GOT3 (cell line): ENCODE results near the gene KRTAP29-1.

Experiments used
- DNase-seq: peaks from one replicate; lab custom pipeline; 2025; ENCODE audit warnings: mixed read lengths; lab: John Stamatoyannopoulos, UW

Gene KRTAP29-1

GRCh38 chr17:41327411-41328120 is 24.9 kb upstream of the KRTAP29-1 start:
- DNase-seq = no peak

GRCh38 chr17:41326173-41327145 is 23.8 kb upstream of the KRTAP29-1 start:
- no peak for DNase-seq

- no peak for DNase-seq
Measured at GRCh38 chr17:41325611-41326010, 23.0 kb upstream of the KRTAP29-1 start.

GRCh38 chr17:41325126-41325525 is 22.5 kb upstream of the KRTAP29-1 start:
- no peak for DNase-seq

GRCh38 chr17:41324180-41325075 is 21.8 kb upstream of the KRTAP29-1 start:
- DNase-seq = no peak

DNA sequence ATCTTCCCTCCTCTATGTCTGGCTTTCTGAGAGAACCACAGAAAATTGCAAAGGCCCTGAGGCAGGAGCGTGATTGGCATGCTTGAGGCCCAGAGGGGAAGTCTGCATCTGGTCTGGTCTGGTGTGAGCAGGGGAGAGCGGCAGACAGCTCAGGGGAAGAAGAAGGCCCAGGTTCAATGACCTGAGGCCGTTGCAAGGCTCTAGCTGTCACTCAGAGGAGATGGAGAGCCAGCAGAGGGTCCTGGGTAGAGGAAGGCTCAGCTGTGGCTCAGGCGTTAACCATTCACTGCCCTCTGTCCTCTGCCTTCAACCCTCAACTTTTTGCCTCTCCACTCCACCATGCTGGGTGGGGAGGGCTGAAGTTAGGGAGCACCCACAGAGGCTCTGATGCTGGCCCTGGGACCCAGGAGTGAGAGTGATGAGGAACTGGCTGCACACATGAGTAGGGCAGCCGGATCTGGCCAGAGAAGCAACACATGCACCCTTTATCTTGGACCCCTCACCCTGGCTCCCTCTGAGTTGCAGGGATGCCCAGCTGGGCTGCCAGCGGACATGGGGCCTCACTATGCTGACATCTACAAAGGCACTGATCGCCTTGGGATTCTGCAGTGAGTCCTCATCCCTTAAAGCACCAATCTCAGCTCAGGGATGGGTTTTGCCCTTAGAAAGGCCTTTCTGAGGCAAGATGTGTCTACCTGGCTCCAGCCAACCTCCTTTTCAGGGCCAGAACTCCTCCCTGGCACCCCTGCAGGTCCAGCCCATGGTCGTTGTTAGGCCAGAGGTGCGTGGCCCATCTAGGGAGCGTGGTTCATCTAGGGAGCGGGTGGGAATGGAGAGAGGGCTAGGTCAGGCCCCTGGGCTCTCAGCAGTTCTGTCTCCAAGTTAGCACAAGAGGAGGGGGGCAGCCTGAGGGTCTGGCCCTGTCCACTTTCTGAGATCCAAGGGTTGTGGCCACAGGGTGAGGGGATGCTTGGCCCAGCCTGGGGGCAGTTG is 20.5 kb upstream of the KRTAP29-1 start:
- no peak for DNase-seq

DNA sequence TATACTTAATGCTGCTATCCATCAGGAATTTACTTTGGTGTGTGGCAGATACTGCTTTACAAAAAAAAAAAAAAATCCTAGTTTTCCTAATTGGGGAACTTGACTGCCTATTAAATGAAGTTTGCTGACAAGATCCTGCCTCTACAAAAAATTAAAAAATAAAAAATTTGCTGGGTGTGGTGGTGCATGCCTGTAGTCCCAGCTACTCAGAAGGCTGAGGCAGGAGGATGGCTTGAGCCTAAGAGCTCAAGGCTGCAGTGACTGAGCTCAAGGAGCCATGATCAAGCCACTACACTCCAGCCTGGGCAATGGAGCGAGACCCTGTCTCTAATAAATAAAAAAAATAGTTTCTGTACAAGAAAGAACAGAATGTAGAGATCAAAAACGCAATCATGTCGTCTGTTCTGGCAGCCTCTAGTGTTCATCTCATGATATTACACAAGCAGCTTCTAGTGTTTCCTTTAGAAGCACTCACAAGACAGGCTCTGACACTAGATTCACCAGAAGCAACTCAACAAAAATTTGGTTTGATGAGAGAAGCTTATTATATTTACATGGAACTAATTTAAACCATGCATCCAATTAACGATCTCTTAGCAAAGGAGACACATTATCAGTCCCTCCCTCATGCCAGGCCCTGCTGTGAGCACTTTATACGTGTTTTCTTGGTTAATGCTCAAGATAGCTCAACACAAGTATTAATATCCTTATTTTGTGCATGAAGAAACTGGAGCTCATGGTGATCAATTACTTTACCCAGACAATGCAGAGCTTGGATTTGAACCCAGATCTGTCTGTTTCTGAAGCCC is 19.6 kb upstream of the KRTAP29-1 start:
- no peak for DNase-seq

- no peak for DNase-seq
Measured at GRCh38 chr17:41318231-41318630, 15.6 kb upstream of the KRTAP29-1 start.

- no peak for DNase-seq
Measured at GRCh38 chr17:41315814-41316445, 13.3 kb upstream of the KRTAP29-1 start.

- no peak for DNase-seq
Measured at GRCh38 chr17:41315204-41315794, 12.6 kb upstream of the KRTAP29-1 start, which contains the start of gene KRTAP17-1. TSS of gene KRTAP17-1 (minus strand) at chr17:41315710. CDS start at chr17:41315650, 60 bp downstream.

GRCh38 chr17:41311111-41311510 is 8.5 kb upstream of the KRTAP29-1 start:
- DNase-seq = no peak

DNA sequence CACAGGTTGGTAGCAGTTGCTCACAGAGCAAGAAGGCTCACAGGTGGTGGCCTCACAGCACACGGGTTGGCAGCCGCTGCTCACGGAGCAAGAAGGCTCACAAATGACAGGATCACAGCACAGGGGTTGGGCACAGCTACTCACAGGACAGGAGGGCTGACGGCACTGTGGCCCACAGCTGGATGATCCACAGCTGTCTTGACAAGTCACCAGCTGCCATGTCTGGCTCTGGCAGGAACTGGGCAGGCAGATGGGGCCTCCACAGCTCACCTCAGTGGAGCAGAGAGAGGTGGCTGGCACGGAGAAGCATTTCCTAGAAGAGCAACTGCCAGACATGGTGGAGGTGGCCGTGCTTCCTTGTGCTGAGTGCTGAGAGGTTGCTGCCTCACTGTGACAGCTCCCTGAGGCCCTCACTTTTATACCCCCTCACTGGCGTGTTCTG is 6.3 kb upstream of the KRTAP29-1 start, which contains the start of gene KRTAP16-1:
Gene KRTAP16-1, minus strand, starts transcription at position 392 of the 442 bp plus-strand sequence. Its CDS starts 56 bp downstream, at position 336.
- no peak for DNase-seq

DNA sequence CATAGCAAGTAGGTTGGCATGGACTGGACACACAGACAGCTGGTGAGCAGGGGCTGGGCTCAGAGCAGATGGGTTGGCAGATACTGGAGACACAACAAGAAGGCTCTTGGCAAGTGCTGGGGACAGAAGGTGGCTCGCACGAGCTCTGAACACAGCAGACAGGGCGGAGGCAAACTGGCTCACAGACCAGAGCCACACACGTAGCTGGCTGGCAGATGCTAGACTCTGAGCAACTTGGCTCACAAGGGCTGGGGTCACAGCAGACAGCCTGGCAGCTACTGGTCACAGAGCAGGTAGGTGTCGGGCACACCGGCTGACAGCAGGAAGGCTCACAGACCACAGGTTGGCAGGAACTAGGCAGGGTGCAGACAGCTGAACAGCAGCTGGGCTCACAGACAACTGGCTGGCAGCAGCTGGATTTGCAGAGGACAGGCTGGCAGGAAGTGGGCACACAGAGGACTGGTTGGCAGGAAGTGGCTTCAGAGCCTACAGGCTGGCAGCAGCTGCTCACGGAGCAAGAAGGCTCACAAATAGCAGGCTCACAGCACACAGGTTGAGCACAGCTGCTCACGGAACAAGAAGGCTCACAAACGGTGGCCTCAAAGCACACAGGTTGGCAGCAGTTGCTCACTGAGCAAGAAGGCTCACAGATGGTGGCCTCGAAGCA is 5.7 kb upstream of the KRTAP29-1 start:
- no peak for DNase-seq

- no peak for DNase-seq
Measured at GRCh38 chr17:41307647-41308046, 5.0 kb upstream of the KRTAP29-1 start.

DNA sequence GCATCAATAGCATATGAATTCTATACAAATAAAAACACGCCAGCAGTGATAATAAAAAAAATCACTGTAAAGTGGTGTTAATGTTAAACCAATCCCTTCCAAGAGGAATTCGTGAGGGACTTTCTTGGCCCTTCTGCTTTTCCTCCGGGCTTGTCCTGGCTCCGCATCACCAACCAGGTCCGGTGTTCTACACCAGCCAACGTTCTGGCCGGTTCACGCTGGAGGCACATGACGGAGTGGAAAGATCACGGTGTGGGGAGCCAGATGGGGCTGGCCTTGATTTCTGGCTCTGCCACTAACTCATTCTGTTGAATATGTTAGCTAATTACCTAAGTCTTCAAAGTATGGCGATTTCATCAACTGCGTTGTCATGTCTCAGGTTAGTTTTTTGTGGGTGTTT is 1.4 kb upstream of the KRTAP29-1 start:
- no peak for DNase-seq

- DNase-seq = no peak
Measured at GRCh38 chr17:41302981-41303380, 330 bp upstream of the KRTAP29-1 start.

DNA sequence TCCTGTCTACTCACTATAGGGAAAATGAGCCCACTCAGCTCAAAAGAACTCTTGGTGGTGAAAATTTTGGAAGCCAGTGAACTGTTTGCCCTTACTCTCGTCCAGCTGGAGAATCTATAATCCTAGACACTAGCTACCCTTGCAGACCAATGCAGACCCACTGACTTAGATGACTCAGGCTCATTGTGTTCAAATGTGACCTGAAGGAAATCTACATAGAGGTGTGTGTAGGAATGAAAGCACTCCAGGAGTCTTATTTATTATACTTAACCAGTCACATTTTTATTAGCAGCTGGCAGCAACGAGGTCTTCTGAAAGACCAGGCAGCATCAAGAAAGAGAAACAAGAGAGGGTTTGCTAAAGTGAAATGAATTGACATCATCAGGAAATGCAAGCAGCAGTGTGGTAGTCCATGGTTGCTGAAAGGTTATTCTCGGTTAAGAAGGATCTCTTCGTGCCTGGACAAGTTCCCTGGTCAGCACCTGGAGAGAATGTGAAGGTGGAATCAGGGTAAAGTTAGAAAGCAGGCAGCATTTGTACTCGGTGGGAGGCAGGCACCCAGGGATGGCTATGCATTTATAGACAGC is 1.4 kb downstream of the KRTAP29-1 start:
- no peak for DNase-seq
